Vagina (tissue), 2 donors: ENCODE measurements around the gene PLK5. TPM values are rescaled to one million over a fixed set of nuclear protein-coding genes. Genes with fewer than 3 reads are reported as not detected.
A peak's percentile ranks its signal among the peaks of the same experiment; 100 is the strongest.

Experiments
- DNase-seq, 2 donors: peaks; one replicate each; pipeline ENCODE4 v3.0.0-alpha.2; 2017; ENCODE audit errors: extremely low spot score in 2 of 2
- H3K27ac ChIP-seq: fragments of 200-600 bp; sonication (generic); one replicate; pipeline ENCODE4 v1.5.1; 2019
- H3K27me3 ChIP-seq: fragments of 200-600 bp; sonication (generic); one replicate; pipeline ENCODE4 v1.5.1; 2019
- H3K36me3 ChIP-seq, 2 donors: fragments of 200-600 bp; sonication (generic); one replicate each; pipeline ENCODE4 v1.5.1; 2017 to 2019
- H3K4me1 ChIP-seq: fragments of 200-600 bp; sonication (generic); one replicate; pipeline ENCODE4 v1.5.1; 2019
- H3K4me3 ChIP-seq, 2 donors: fragments of 200-600 bp; sonication (generic); 1 replicate in 1 of 2; 2 replicates in 1 of 2; pipeline ENCODE4 v1.5.1; 2016 to 2019
- H3K9me3 ChIP-seq: fragments of 200-600 bp; sonication (generic); one replicate; pipeline ENCODE4 v1.5.1; 2019
- CTCF ChIP-seq, 3 experiments: fragments of 450-650 bp in 2 of 3; fragments of 200-600 bp in 1 of 3; sonication (generic) in 1 of 3; IDR thresholded peaks; one replicate each; pipeline ENCODE4 v1.5.1; 2017 to 2019; ENCODE audit warnings: antibody characterized with exemption in 3 of 3, mild to moderate bottlenecking in 2 of 3, moderate library complexity in 2 of 3
- POLR2A ChIP-seq, 2 donors: fragments of 450-650 bp; IDR thresholded peaks; one replicate each; pipeline ENCODE4 v1.6.1; 2017; ENCODE audit warnings: antibody characterized with exemption in 2 of 2, mild to moderate bottlenecking in 2 of 2, moderate library complexity in 2 of 2
- POLR2AphosphoS5 ChIP-seq, 2 donors: sonication (generic); formaldehyde crosslinking; IDR thresholded peaks; one replicate each; pipeline ENCODE4 v1.9.0; 2017; ENCODE audit warnings: antibody characterized with exemption in 2 of 2, mild to moderate bottlenecking in 2 of 2, low read depth in 1 of 2; ENCODE audit not compliant: insufficient read depth in 1 of 2
- intact Hi-C: fragments of 100-400 bp; cut with DNase I; formaldehyde crosslinking; loops from one replicate; pipeline ENCODE4 v1.15.1; 2023
- total RNA-seq: library from RNA; depleted of rRNA; stranded (reverse); fragments of >200 nt; gene quantifications from one replicate; pipeline ENCODE4 v1.2.3, GENCODE V29; 2016

Gene PLK5
- total RNA-seq, 1 donor from 2014 or later: 0.49 TPM

- no peaks in the 10 kb centered on the region for H3K9me3 ChIP-seq
- TF ChIP-seq POLR2A (IDR thresholded peaks at IDR 0.05): no peak
- TF ChIP-seq POLR2AphosphoS5 (IDR thresholded peaks at IDR 0.05; ENCODE audit: insufficient read depth in 1 of 2, low read depth in 1 of 2): no peak
- H3K4me3 ChIP-seq: peak overlapping the region in 1 of 2 donors; percentile 74
- no peak overlapping the region for H3K27ac ChIP-seq
- no peak for DNase-seq
- H3K36me3 ChIP-seq: no peaks in the 10 kb centered on the region
- no peaks in the 10 kb centered on the region for H3K27me3 ChIP-seq
- peaks cover 18% of the 10 kb centered on the region for H3K4me1 ChIP-seq
- intact Hi-C loops: no loop called here
Observed at GRCh38 chr19:1567848-1568227, 44.0 kb downstream of the PLK5 start.

GRCh38 chr19:1568320-1569019 is 44.6 kb downstream of the PLK5 start, which contains the start of gene MEX3D:
Gene MEX3D (minus strand): TSS chr19:1568325. CDS start chr19:1568058, 267 bp downstream.
- Histone ChIP-seq H3K9me3 (no peaks in the 10 kb centered on the region), H3K4me1 (peaks cover 18% of the 10 kb centered on the region), H3K36me3 (no peaks in the 10 kb centered on the region), H3K27me3 (no peaks in the 10 kb centered on the region), H3K27ac (peak within 1 kb of the TSS; percentile 78), H3K4me3 (peak within 1 kb of the TSS; percentile 49 to 74)
- intact Hi-C loops: no loop called here
- TF ChIP-seq CTCF (IDR thresholded peaks at IDR 0.05) (no peak), POLR2AphosphoS5 (IDR thresholded peaks at IDR 0.05; ENCODE audit: insufficient read depth in 1 of 2, low read depth in 1 of 2) (no peak), POLR2A (IDR thresholded peaks at IDR 0.05) (no peak)
- DNase-seq: no peak

- Histone ChIP-seq H3K36me3 (no peaks in the 10 kb centered on the region), H3K27ac (no peak overlapping the region), H3K4me1 (peaks cover 18% of the 10 kb centered on the region), H3K4me3 (no peak overlapping the region), H3K27me3 (no peaks in the 10 kb centered on the region), H3K9me3 (no peaks in the 10 kb centered on the region)
- TF ChIP-seq CTCF (IDR thresholded peaks at IDR 0.05) (no peak), POLR2A (IDR thresholded peaks at IDR 0.05) (no peak), POLR2AphosphoS5 (IDR thresholded peaks at IDR 0.05; ENCODE audit: insufficient read depth in 1 of 2, low read depth in 1 of 2) (no peak)
- intact Hi-C loops: no loop called here
- no peak for DNase-seq
Observed at GRCh38 chr19:1569997-1570396, 46.1 kb downstream of the PLK5 start.

- no peak overlapping the region for H3K27ac ChIP-seq
- no peak overlapping the region for H3K4me3 ChIP-seq
- H3K4me1 ChIP-seq: peaks cover 11% of the 10 kb centered on the region
- H3K9me3 ChIP-seq: no peaks in the 10 kb centered on the region
- no peak for DNase-seq
- H3K36me3 ChIP-seq: no peaks in the 10 kb centered on the region
- no peaks in the 10 kb centered on the region for H3K27me3 ChIP-seq
- no peak for TF ChIP-seq CTCF (IDR thresholded peaks at IDR 0.05)
- intact Hi-C loops: no loop called here
Observed at GRCh38 chr19:1570836-1571235, 47.0 kb downstream of the PLK5 start.

GRCh38 chr19:1571358-1571757 is 47.5 kb downstream of the PLK5 start:
- DNase-seq: no peak
- intact Hi-C loops: no loop called here
- Histone ChIP-seq H3K27ac (no peak overlapping the region), H3K36me3 (no peaks in the 10 kb centered on the region), H3K4me1 (peaks cover 6% of the 10 kb centered on the region), H3K27me3 (no peaks in the 10 kb centered on the region), H3K4me3 (no peak overlapping the region), H3K9me3 (no peaks in the 10 kb centered on the region)
- TF ChIP-seq POLR2A (IDR thresholded peaks at IDR 0.05): no peak
- no peak for TF ChIP-seq CTCF (IDR thresholded peaks at IDR 0.05)
- TF ChIP-seq POLR2AphosphoS5 (IDR thresholded peaks at IDR 0.05; ENCODE audit: insufficient read depth in 1 of 2, low read depth in 1 of 2): no peak
